Activated T-helper 1 cell treated with anti-CD3 and anti-CD28 coated beads, Interleukin-12 subunit alpha, Interleukin-12 subunit beta, Interleukin-2, Interleukin-4 antibody, amounts not matched to agents 30 ng/mL and 10 ng/mL and 1 ng/mL, durations not matched to agents 14 hours and 24 hours and 36 hours (primary cell): ENCODE measurements around the gene RBM20. TPM values are rescaled to one million over a fixed set of nuclear protein-coding genes. Genes with fewer than 3 reads are reported as not detected.
"Not testable (repeated sequence)": the region's sequence is repeated elsewhere in the genome, so short reads cannot be mapped to it uniquely, and the experiment has no call there.

Experiments used
- DNase-seq: peaks from one replicate; pipeline ENCODE4 v3.0.0; 2021; ENCODE audit warnings: low spot score
- H3K27ac Mint-ChIP-seq: one replicate; pipeline ENCODE4 v1.8.0; 2021; ENCODE audit warnings: mild to moderate bottlenecking, mixed read lengths
- H3K27me3 Mint-ChIP-seq: one replicate; pipeline ENCODE4 v1.8.0; 2022; ENCODE audit warnings: mild to moderate bottlenecking, moderate library complexity, mixed read lengths; ENCODE audit not compliant: insufficient read depth
- H3K36me3 Mint-ChIP-seq: one replicate; pipeline ENCODE4 v1.8.0; 2021; ENCODE audit warnings: low read depth, mixed read lengths
- H3K4me1 Mint-ChIP-seq: one replicate; pipeline ENCODE4 v1.8.0; 2021; ENCODE audit warnings: low read depth, mixed read lengths
- H3K4me3 Mint-ChIP-seq: one replicate; pipeline ENCODE4 v1.8.0; 2021; ENCODE audit warnings: mild to moderate bottlenecking, moderate library complexity, mixed read lengths
- H3K9me3 Mint-ChIP-seq: one replicate; pipeline ENCODE4 v1.8.0; 2021; ENCODE audit warnings: mixed read lengths
- intact Hi-C: fragments of 100-400 bp; cut with micrococcal nuclease; formaldehyde crosslinking; loops from one replicate; pipeline ENCODE4 v1.15.1; 2024
- total RNA-seq: library from RNA; stranded (reverse); gene quantifications from 2 replicates; pipeline ENCODE4 v1.2.3, GENCODE V29; 2022

Gene RBM20
- total RNA-seq, 1 donor from 2014 or later = not detected

DNA sequence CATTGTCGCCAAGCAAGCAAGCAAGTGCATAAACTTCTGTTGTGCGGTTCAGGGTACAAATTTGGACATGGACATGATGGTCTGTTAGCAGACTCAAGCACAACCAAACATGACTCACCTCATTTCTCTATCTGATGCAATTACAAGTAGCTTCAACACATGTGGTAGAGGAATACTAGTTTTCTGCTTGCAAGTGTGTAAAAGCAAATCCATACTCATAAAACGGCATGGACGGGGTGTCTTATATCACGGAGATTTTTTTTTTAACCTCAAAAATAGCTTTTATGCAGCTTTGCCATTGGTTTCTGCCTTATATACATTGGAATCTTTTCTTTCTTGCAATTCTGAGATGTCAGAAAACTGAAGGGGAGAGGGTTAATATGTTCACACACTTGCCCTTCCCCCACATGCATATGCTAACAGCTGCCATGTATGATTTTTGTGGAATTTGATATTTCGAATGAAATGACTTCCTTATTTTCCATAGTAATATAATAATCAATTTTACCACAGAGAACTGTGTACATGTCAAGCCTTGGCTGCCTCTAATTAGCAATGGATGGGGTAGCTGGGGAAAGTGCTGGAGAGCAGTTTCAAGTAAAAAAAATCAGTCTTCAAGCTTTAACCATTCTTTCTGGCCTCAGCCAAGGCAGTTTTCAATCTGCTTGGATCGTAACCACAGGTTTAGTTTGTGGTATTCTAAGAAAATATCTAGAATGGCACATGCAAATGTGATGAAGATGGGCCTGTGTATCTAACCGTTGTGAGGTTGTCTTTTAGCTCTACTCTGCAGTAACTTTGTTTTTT lies 121.6 kb downstream of the RBM20 start:
- Mint-ChIP-seq H3K36me3 (no peaks in the 10 kb centered on the region), H3K27me3 (peaks cover 9% of the 10 kb centered on the region), H3K27ac (no peak overlapping the region), H3K4me3 (no peak overlapping the region), H3K4me1 (peaks cover 11% of the 10 kb centered on the region), H3K9me3 (no peaks in the 10 kb centered on the region)
- no peak for DNase-seq
- intact Hi-C loops = no loop called here

DNA sequence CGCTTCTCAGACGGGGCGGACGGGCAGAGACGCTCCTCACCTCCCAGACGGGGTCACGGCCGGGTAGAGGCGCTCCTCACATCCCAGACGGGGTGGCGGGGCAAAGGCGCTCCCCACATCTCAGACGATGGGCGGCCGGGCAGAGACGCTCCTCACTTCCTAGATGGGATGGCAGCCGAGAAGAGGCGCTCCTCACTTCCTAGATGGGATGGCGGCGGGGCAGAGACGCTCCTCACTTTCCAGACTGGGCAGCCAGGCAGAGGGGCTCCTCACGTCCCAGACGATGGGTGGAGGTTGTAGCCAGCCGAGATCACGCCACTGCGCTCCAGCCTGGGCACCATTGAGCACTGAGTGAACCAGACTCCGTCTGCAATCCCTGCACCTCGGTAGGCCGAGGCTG lies 123.5 kb downstream of the RBM20 start:
- intact Hi-C loops, H3K36me3 Mint-ChIP-seq, H3K4me3 Mint-ChIP-seq, H3K27ac Mint-ChIP-seq, H3K9me3 Mint-ChIP-seq, H3K27me3 Mint-ChIP-seq, DNase-seq: not testable (repeated sequence)
- peaks cover 16% of the 10 kb centered on the region for H3K4me1 Mint-ChIP-seq

- Mint-ChIP-seq H3K27ac (no peak overlapping the region), H3K4me1 (peaks cover 31% of the 10 kb centered on the region)
Measured at GRCh38 chr10:110770243-110770642, 126.1 kb downstream of the RBM20 start.

DNA sequence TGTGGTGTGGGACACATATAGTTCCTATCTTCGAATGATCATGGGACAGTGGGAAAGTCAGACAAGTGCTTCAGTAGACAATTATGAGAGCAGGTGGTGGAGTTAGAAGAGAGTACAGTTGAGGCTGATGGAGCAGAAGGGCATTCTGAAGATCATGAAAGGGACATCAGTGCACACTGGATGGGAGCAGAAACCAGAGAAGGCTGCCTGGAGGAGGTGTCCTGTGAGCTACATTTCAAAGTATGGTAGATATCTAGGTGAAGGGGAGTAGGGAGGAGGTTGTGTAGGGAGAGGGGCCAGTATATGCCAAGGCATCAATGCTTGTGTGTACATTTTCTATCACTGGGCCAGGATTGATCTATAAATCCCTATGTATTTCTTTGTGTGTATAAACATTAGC lies 127.3 kb downstream of the RBM20 start:
- no peak overlapping the region for H3K27ac Mint-ChIP-seq
- H3K27me3 Mint-ChIP-seq = peaks cover 7% of the 10 kb centered on the region
- peaks cover 35% of the 10 kb centered on the region for H3K4me1 Mint-ChIP-seq
- no peak for DNase-seq
- no peak overlapping the region for H3K4me3 Mint-ChIP-seq
- peaks cover 2% of the 10 kb centered on the region for H3K9me3 Mint-ChIP-seq
- no peaks in the 10 kb centered on the region for H3K36me3 Mint-ChIP-seq
- intact Hi-C loops = loop anchor here (10.0 kb wide), 1 partner anchor 347 kb away; no protein-coding TSS in a partner anchor

More at GRCh38 chr10:110770243-110770642, 126.1 kb downstream of the RBM20 start:
- Mint-ChIP-seq H3K4me3 (no peak overlapping the region), H3K36me3 (no peaks in the 10 kb centered on the region), H3K27me3 (peaks cover 7% of the 10 kb centered on the region), H3K9me3 (no peaks in the 10 kb centered on the region)
- no peak for DNase-seq
- intact Hi-C loops = loop anchor here (10.0 kb wide), 1 partner anchor 345 kb away; no protein-coding TSS in a partner anchor

DNA sequence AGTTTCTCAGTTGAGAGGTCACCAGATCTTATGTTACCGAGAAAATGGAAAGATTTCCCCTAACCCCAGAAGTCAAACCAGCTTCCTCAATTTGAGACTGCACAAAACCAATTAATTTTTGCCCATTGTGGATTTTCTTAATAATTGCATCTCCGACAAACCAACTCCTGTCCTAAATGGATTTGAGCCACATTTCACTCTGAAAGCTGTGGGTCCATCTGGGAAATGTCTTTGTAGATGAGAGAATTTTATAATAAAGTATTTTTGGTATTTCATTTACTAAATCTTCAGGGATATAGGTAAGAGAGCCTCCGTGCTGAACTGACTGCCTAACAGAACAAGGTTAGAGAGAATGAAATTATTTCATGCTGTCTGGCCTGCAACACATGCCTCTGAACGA lies 127.9 kb downstream of the RBM20 start:
- H3K27ac Mint-ChIP-seq = no peak overlapping the region
- peaks cover under 1% of the 10 kb centered on the region for H3K36me3 Mint-ChIP-seq
- H3K27me3 Mint-ChIP-seq = peaks cover 7% of the 10 kb centered on the region
- H3K4me1 Mint-ChIP-seq = peaks cover 40% of the 10 kb centered on the region
- no peak for DNase-seq
- intact Hi-C loops = loop anchor here (10.0 kb wide), 1 partner anchor 347 kb away; no protein-coding TSS in a partner anchor
- no peak overlapping the region for H3K4me3 Mint-ChIP-seq
- peaks cover 3% of the 10 kb centered on the region for H3K9me3 Mint-ChIP-seq

GRCh38 chr10:110772454-110773025 lies 128.4 kb downstream of the RBM20 start:
- H3K36me3 Mint-ChIP-seq = peaks cover 2% of the 10 kb centered on the region

GRCh38 chr10:110773693-110774068 lies 129.5 kb downstream of the RBM20 start:
- H3K27ac Mint-ChIP-seq = peak overlapping the region; percentile 96
- peaks cover 3% of the 10 kb centered on the region for H3K9me3 Mint-ChIP-seq
- no peak for DNase-seq
- intact Hi-C loops = loop anchor here (1.0 to 10.0 kb wide), 18 partner anchors 10 to 562 kb away; partner anchors contain the start of genes BBIP1, PDCD4 and SHOC2
- H3K4me3 Mint-ChIP-seq = peak overlapping the region; percentile 6
- H3K4me1 Mint-ChIP-seq = peaks cover 57% of the 10 kb centered on the region
- H3K27me3 Mint-ChIP-seq = peaks cover 7% of the 10 kb centered on the region
- H3K36me3 Mint-ChIP-seq = peaks cover 2% of the 10 kb centered on the region

More at GRCh38 chr10:110772454-110773025, 128.4 kb downstream of the RBM20 start:
- no peak for DNase-seq
- Mint-ChIP-seq H3K4me3 (no peak overlapping the region), H3K27ac (peak overlapping the region; percentile 25), H3K27me3 (peaks cover 7% of the 10 kb centered on the region), H3K4me1 (peaks cover 45% of the 10 kb centered on the region), H3K9me3 (peaks cover 3% of the 10 kb centered on the region)
- intact Hi-C loops = loop anchor here (10.0 kb wide), 1 partner anchor 348 kb away; no protein-coding TSS in a partner anchor

DNA sequence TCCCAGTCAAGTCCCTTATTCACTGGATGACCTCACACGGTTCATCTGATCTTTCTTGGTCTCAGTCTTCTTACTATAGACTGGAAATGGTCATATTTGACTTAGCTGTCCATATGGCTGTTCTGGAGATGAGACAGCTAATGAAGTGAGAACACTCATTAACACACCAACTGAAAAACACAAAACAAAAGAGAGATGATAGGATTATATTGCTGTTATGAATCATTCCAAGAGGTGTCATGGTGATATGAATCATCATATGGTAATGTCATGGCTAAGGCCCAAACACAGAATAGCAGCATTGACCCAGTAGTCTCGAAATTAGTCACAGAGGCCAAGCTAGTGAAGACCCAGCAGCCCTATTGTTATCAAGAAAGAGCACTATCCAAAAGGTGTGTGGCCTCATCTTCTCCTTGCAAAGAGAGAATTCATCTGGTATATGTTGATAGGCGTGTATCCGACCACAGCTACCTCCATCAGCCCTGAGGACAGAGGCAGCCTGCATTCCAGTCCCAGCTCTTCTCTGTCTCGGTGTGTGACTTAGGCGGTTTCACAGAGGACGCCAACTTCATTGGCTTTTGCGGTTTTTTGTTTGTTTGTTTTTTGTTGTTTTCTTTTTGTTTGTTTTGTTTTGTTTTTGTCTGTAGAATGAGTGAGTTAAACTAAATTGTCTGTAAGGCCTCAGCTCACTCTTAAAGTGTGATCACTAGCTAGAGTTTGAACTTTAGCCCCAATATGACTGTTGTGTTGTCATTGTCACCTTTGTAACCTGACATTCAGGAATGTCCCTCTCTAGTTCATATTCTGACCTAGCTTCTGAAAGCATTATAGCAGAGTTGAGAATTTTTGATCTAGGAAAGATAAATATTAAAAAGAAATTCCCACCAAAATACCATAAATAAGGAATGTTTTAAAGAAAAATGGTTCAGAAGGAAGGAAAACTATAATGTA lies 130.2 kb downstream of the RBM20 start:
- peaks cover 2% of the 10 kb centered on the region for H3K36me3 Mint-ChIP-seq
- intact Hi-C loops = loop anchor here (1.0 to 10.0 kb wide), 18 partner anchors 9 to 563 kb away; partner anchors contain the start of genes BBIP1, PDCD4 and SHOC2

GRCh38 chr10:110775020-110775375 lies 130.9 kb downstream of the RBM20 start:
- H3K4me1 Mint-ChIP-seq = peaks cover 69% of the 10 kb centered on the region
- H3K4me3 Mint-ChIP-seq = no peak overlapping the region
- no peaks in the 10 kb centered on the region for H3K27me3 Mint-ChIP-seq

More for the DNA sequence above, 130.2 kb downstream of the RBM20 start:
- peaks cover 3% of the 10 kb centered on the region for H3K9me3 Mint-ChIP-seq
- H3K27me3 Mint-ChIP-seq = peaks cover 4% of the 10 kb centered on the region
- H3K4me3 Mint-ChIP-seq = peak overlapping the region; percentile 53
- peak overlapping the region; percentile 96 for H3K27ac Mint-ChIP-seq
- peak; percentile 57 for DNase-seq
- H3K4me1 Mint-ChIP-seq = peaks cover 62% of the 10 kb centered on the region

DNA sequence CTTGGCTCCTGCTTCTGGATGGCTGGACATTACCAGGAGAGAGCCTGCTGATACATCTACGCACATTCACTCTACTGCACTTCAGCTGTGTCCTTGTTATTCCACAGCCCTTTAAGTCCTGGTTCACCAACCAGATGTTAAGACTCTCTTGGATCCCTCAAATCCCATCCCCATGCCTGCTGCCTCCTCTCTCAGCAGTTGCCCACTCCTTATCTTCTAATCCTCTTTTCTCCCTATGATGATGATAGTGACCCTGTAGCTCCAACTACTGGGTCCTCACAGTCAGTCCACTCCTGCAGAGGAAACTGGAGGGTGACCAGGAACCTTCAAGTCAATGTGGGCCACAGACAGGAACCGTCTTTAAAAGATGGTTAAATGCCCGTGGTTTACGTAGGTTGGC lies 131.3 kb downstream of the RBM20 start:
- no peaks in the 10 kb centered on the region for H3K27me3 Mint-ChIP-seq
- peak overlapping the region; percentile 96 for H3K27ac Mint-ChIP-seq
- peaks cover 3% of the 10 kb centered on the region for H3K9me3 Mint-ChIP-seq
- no peak for DNase-seq
- peaks cover 73% of the 10 kb centered on the region for H3K4me1 Mint-ChIP-seq
- no peak overlapping the region for H3K4me3 Mint-ChIP-seq
- intact Hi-C loops = loop anchor here (2.0 to 10.0 kb wide), 6 partner anchors 75 to 525 kb away; no protein-coding TSS in a partner anchor
- H3K36me3 Mint-ChIP-seq = peaks cover 4% of the 10 kb centered on the region

More at GRCh38 chr10:110775020-110775375, 130.9 kb downstream of the RBM20 start:
- Mint-ChIP-seq H3K9me3 (peaks cover 3% of the 10 kb centered on the region), H3K36me3 (peaks cover 4% of the 10 kb centered on the region), H3K27ac (peak overlapping the region; percentile 96)
- no peak for DNase-seq
- intact Hi-C loops = loop anchor here (2.0 to 10.0 kb wide), 6 partner anchors 76 to 524 kb away; no protein-coding TSS in a partner anchor

DNA sequence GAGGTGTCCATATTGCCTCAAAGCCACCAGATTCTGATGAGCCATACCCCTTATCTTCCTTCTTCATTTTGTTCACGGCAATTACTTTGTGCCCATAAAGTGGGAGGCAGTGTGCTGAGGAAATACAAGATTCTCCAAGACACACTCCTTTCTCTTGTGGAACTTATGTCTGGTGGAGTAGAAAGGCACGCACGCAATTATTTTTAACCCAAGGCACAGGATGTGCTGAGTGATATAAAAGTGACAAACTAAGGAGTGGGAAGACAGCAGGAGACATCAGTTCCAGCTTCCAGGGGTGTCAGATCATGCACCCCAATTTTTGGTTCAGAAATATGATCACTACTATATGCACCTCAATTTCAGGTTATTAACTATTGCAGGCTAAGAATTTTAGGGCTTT lies 132.9 kb downstream of the RBM20 start:
- intact Hi-C loops = loop anchor here (10.0 kb wide), 1 partner anchor 352 kb away; no protein-coding TSS in a partner anchor
- Mint-ChIP-seq H3K9me3 (peaks cover 3% of the 10 kb centered on the region), H3K4me3 (no peak overlapping the region), H3K4me1 (peaks cover 67% of the 10 kb centered on the region), H3K36me3 (peaks cover 4% of the 10 kb centered on the region), H3K27me3 (no peaks in the 10 kb centered on the region), H3K27ac (no peak overlapping the region)
- no peak for DNase-seq

GRCh38 chr10:110777661-110778060 lies 133.5 kb downstream of the RBM20 start:
- Mint-ChIP-seq H3K36me3 (peaks cover 4% of the 10 kb centered on the region), H3K4me1 (peaks cover 68% of the 10 kb centered on the region), H3K27me3 (no peaks in the 10 kb centered on the region), H3K27ac (no peak overlapping the region), H3K4me3 (no peak overlapping the region), H3K9me3 (peaks cover 3% of the 10 kb centered on the region)
- no peak for DNase-seq
- intact Hi-C loops = loop anchor here (10.0 kb wide), 1 partner anchor 353 kb away; no protein-coding TSS in a partner anchor
